Neural cell (in vitro differentiated cells): ENCODE data around the gene ZFR. TPM values are rescaled to one million over a fixed set of nuclear protein-coding genes. Genes with fewer than 3 reads are reported as not detected.
"Not testable (repeated sequence)": the region's sequence is repeated elsewhere in the genome, so short reads cannot be mapped to it uniquely, and the experiment has no call there.

ENCODE experiments used
- H2AFZ ChIP-seq: fragments of 200-600, 300-800 bp; sonication (generic), shearing (Covaris generic); 2 replicates; pipeline ENCODE4 v1.6.0; 2014; ENCODE audit warnings: low read depth, mild to moderate bottlenecking, antibody characterized with exemption, low read length, moderate library complexity
- H3F3A ChIP-seq: fragments of 200-600 bp; shearing (Covaris generic); 2 replicates; pipeline ENCODE4 v1.6.1; 2016; ENCODE audit warnings: mild to moderate bottlenecking, moderate library complexity, mixed read lengths, antibody characterized with exemption, low read length; ENCODE audit not compliant: insufficient read depth, poor library complexity, severe bottlenecking
- H3K27ac ChIP-seq: fragments of 200-600, 300-800 bp; sonication (generic), shearing (Covaris generic); 2 replicates; pipeline ENCODE4 v1.5.1; 2014; ENCODE audit warnings: mild to moderate bottlenecking, low read length, moderate library complexity
- H3K27me3 ChIP-seq: fragments of 300-800, 200-600 bp; sonication (generic), shearing (Covaris generic); 2 replicates; pipeline ENCODE4 v1.6.0; 2014; ENCODE audit warnings: mild to moderate bottlenecking, low read depth, low read length, moderate library complexity; ENCODE audit not compliant: insufficient read depth
- H3K36me3 ChIP-seq: fragments of 300-800, 200-600 bp; sonication (generic), shearing (Covaris generic); 2 replicates; pipeline ENCODE4 v1.5.1; 2014; ENCODE audit warnings: mild to moderate bottlenecking, antibody characterized with exemption, low read length, moderate library complexity; ENCODE audit not compliant: insufficient read depth
- H3K4me2 ChIP-seq: fragments of 300-800, 200-600 bp; sonication (generic), shearing (Covaris generic); 2 replicates; pipeline ENCODE4 v1.6.0; 2014; ENCODE audit warnings: mild to moderate bottlenecking, low read length
- H3K4me3 ChIP-seq: fragments of 300-800, 200-600 bp; sonication (generic), shearing (Covaris generic); 2 replicates; pipeline ENCODE4 v1.5.1; 2014; ENCODE audit warnings: mild to moderate bottlenecking, low read length, moderate library complexity
- H3K79me2 ChIP-seq: fragments of 200-600 bp; shearing (Covaris generic); replicated peaks from 2 replicates; pipeline ENCODE4 v1.6.0; 2014; ENCODE audit warnings: mild to moderate bottlenecking, low read length, moderate library complexity; ENCODE audit not compliant: insufficient read depth
- H3K9ac ChIP-seq: fragments of 300-800, 200-600 bp; sonication (generic), shearing (Covaris generic); 2 replicates; pipeline ENCODE4 v1.6.1; 2016; ENCODE audit warnings: mild to moderate bottlenecking, low read length, mixed read lengths
- H3K9me2 ChIP-seq: fragments of 200-600 bp; shearing (Covaris generic); 2 replicates; pipeline ENCODE4 v1.6.1; 2016; ENCODE audit warnings: mild to moderate bottlenecking, low read length, mixed read lengths; ENCODE audit not compliant: insufficient read depth
- H3K9me3 ChIP-seq: fragments of 200-600, 300-800 bp; sonication (generic), shearing (Covaris generic); 2 replicates; pipeline ENCODE4 v1.6.1; 2016; ENCODE audit warnings: mild to moderate bottlenecking, mixed run types, low read length, moderate library complexity, mixed read lengths
- H4K20me1 ChIP-seq: fragments of 200-600 bp; shearing (Covaris generic); 2 replicates; pipeline ENCODE4 v1.6.1; 2016; ENCODE audit warnings: mild to moderate bottlenecking, mixed run types; ENCODE audit not compliant: insufficient read depth
- EP300 ChIP-seq: fragments of 450-650 bp; conservative IDR thresholded peaks from 2 replicates; pipeline ENCODE4 v1.6.1; 2014; ENCODE audit warnings: antibody characterized with exemption, mild to moderate bottlenecking, moderate library complexity; ENCODE audit not compliant: poor library complexity, severe bottlenecking
- EZH2 ChIP-seq: fragments of 200-600, 300-800 bp; shearing (Covaris generic), sonication (generic); IDR thresholded peaks from 2 replicates; pipeline ENCODE4 v1.6.1; 2014; ENCODE audit warnings: antibody characterized with exemption, low read length, borderline replicate concordance, mild to moderate bottlenecking; ENCODE audit not compliant: insufficient read depth, poor library complexity, severe bottlenecking
- MXI1 ChIP-seq: fragments of 450-650 bp; conservative IDR thresholded peaks from 2 replicates; pipeline ENCODE4 v1.6.1; 2014; ENCODE audit warnings: antibody characterized with exemption, mild to moderate bottlenecking; ENCODE audit not compliant: poor library complexity, severe bottlenecking
- POLR2AphosphoS5 ChIP-seq: IDR thresholded peaks from 2 replicates; pipeline ENCODE4 v1.6.1; 2012
- RAD21 ChIP-seq: fragments of 450-650 bp; conservative IDR thresholded peaks from 2 replicates; pipeline ENCODE4 v1.6.1; 2014; ENCODE audit warnings: antibody characterized with exemption, mild to moderate bottlenecking, moderate library complexity
- SMC3 ChIP-seq: fragments of 450-650 bp; conservative IDR thresholded peaks from 2 replicates; pipeline ENCODE4 v1.6.1; 2014; ENCODE audit warnings: antibody characterized with exemption, mild to moderate bottlenecking, moderate library complexity; ENCODE audit not compliant: poor library complexity
- TAF1 ChIP-seq: IDR thresholded peaks from 2 replicates; pipeline ENCODE4 v1.6.1; 2012; ENCODE audit warnings: low read depth
- polyA plus RNA-seq: library from polyadenylated mRNA; depleted of rRNA; stranded (reverse); fragments of >200 nt; gene quantifications from 2 replicates; pipeline ENCODE4 v1.2.3, GENCODE V29; 2014
- TF ChIP-seq, protein P1 (sequence below): fragments of 450-650 bp; IDR thresholded peaks from 2 replicates; pipeline ENCODE4 v1.5.1; 2014; ENCODE audit warnings: antibody characterized with exemption, mild to moderate bottlenecking, moderate library complexity; ENCODE audit not compliant: poor library complexity, severe bottlenecking
- TF ChIP-seq, protein P2 (sequence below): IDR thresholded peaks from 2 replicates; pipeline ENCODE4 v1.6.1; 2012; ENCODE audit warnings: borderline replicate concordance

The ZFR gene
- polyA plus RNA-seq, 1 donor from 2014 or later = 141 TPM

DNA sequence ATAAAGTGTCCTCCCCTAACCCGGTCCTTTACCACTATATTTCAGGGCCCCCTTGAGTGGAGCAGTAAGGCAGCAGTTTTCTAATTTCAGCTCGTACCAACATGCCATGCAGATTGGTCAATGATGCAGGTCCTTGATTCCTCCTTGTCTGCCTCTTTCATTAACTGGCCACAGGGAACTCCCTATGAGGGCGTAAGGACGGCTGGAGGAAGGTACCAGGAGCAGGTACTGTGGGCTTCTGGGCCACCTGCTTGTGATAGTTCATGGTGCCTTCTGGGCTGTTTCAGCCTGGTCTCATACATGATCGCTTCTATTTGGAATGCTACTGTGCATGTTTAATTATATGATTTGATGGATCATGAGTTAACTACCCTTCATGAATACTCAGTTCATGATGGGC is 9.4 kb upstream of the ZFR start:
- Histone ChIP-seq H3F3A (no peaks in the 10 kb centered on the region), H3K9ac (no peak overlapping the region), H3K9me3 (no peaks in the 10 kb centered on the region), H4K20me1 (no peaks in the 10 kb centered on the region), H2AFZ (no peak overlapping the region), H3K4me2 (no peak overlapping the region), H3K36me3 (no peaks in the 10 kb centered on the region), H3K79me2 (no peaks in the 10 kb centered on the region), H3K27ac (no peak overlapping the region), H3K9me2 (no peaks in the 10 kb centered on the region), H3K4me3 (no peak overlapping the region), H3K27me3 (no peaks in the 10 kb centered on the region)
- TF ChIP-seq, protein P1, sequence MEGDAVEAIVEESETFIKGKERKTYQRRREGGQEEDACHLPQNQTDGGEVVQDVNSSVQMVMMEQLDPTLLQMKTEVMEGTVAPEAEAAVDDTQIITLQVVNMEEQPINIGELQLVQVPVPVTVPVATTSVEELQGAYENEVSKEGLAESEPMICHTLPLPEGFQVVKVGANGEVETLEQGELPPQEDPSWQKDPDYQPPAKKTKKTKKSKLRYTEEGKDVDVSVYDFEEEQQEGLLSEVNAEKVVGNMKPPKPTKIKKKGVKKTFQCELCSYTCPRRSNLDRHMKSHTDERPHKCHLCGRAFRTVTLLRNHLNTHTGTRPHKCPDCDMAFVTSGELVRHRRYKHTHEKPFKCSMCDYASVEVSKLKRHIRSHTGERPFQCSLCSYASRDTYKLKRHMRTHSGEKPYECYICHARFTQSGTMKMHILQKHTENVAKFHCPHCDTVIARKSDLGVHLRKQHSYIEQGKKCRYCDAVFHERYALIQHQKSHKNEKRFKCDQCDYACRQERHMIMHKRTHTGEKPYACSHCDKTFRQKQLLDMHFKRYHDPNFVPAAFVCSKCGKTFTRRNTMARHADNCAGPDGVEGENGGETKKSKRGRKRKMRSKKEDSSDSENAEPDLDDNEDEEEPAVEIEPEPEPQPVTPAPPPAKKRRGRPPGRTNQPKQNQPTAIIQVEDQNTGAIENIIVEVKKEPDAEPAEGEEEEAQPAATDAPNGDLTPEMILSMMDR = no peak
- TF ChIP-seq, protein P2, sequence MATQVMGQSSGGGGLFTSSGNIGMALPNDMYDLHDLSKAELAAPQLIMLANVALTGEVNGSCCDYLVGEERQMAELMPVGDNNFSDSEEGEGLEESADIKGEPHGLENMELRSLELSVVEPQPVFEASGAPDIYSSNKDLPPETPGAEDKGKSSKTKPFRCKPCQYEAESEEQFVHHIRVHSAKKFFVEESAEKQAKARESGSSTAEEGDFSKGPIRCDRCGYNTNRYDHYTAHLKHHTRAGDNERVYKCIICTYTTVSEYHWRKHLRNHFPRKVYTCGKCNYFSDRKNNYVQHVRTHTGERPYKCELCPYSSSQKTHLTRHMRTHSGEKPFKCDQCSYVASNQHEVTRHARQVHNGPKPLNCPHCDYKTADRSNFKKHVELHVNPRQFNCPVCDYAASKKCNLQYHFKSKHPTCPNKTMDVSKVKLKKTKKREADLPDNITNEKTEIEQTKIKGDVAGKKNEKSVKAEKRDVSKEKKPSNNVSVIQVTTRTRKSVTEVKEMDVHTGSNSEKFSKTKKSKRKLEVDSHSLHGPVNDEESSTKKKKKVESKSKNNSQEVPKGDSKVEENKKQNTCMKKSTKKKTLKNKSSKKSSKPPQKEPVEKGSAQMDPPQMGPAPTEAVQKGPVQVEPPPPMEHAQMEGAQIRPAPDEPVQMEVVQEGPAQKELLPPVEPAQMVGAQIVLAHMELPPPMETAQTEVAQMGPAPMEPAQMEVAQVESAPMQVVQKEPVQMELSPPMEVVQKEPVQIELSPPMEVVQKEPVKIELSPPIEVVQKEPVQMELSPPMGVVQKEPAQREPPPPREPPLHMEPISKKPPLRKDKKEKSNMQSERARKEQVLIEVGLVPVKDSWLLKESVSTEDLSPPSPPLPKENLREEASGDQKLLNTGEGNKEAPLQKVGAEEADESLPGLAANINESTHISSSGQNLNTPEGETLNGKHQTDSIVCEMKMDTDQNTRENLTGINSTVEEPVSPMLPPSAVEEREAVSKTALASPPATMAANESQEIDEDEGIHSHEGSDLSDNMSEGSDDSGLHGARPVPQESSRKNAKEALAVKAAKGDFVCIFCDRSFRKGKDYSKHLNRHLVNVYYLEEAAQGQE = no peak
- no peak for TF ChIP-seq TAF1
- no peak for TF ChIP-seq SMC3

DNA sequence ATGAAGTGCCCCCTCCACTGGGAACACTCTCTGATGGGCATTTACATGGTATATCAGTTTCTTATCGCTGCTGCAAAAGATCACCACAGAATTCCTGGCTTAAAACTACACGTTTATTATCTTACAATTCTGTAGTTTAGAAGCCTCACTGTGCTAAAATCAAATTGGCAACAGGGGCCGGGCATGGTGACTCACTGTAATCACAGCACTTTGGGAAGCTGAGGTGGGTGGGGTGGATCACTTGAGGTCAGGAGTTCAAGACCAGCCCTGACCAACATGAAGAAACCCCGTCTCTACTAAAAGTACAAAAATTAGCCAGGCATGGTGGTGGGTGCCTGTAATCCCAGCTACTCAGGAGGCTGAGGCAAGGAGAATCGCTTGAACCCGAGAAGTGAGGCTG is 7.8 kb upstream of the ZFR start:
- H4K20me1 ChIP-seq, H3K27ac ChIP-seq, H3F3A ChIP-seq, H3K9ac ChIP-seq, H3K4me2 ChIP-seq, H3K4me3 ChIP-seq, H3K9me3 ChIP-seq, H3K27me3 ChIP-seq, H3K36me3 ChIP-seq, H2AFZ ChIP-seq, H3K9me2 ChIP-seq, H3K79me2 ChIP-seq: not testable (repeated sequence)

DNA sequence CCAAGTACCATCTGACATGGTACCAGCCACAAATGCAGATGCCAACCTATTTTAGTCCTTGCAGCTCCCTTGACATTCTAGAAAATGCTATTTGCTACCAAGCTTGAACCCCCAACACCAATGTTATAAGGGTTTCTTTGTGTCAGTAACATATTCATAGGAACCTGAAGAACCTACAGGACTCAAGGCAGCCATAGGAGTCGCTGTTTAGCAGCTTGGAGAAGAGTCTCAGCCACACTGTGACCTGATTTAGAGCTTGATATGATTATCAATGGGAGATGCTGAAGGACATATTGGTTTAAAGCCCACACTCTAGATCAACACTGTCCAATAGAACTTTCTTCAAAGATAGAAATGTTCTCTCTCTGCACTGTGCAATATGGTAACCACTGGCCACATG is 6.4 kb upstream of the ZFR start:
- TF ChIP-seq MXI1 (no peak), TAF1 (no peak), RAD21 (no peak), POLR2AphosphoS5 (no peak), EZH2 (no peak), SMC3 (no peak), EP300 (no peak)
- TF ChIP-seq, protein P2 = no peak
- TF ChIP-seq, protein P1 = no peak
- H4K20me1 ChIP-seq = no peaks in the 10 kb centered on the region
- no peaks in the 10 kb centered on the region for H3K9me3 ChIP-seq
- H2AFZ ChIP-seq = no peak overlapping the region
- H3K27ac ChIP-seq = no peak overlapping the region
- H3K4me3 ChIP-seq = no peak overlapping the region
- no peaks in the 10 kb centered on the region for H3K9me2 ChIP-seq
- H3F3A ChIP-seq = no peaks in the 10 kb centered on the region
- H3K27me3 ChIP-seq = no peaks in the 10 kb centered on the region
- no peak overlapping the region for H3K4me2 ChIP-seq
- no peak overlapping the region for H3K9ac ChIP-seq
- H3K79me2 ChIP-seq = no peaks in the 10 kb centered on the region
- no peaks in the 10 kb centered on the region for H3K36me3 ChIP-seq
